ENCODE measurements around the gene ZPBP2. TPM values are rescaled to one million over a fixed set of nuclear protein-coding genes. Genes with fewer than 3 reads are reported as not detected.

Gene ZPBP2
- total RNA-seq, 1 experiment from 2014 or later = not detected

GRCh38 chr17:39834017-39834416 lies 34.0 kb upstream of the ZPBP2 start:
- no peak overlapping the region for H2BK15ac ChIP-seq (ENCODE audit: low read depth, low read length)
- H3K14ac ChIP-seq (ENCODE audit: insufficient read depth, low read length) = no peak overlapping the region
- no peak overlapping the region for H3K9ac ChIP-seq (ENCODE audit: extremely low read depth, insufficient read length, low read length)
- H2BK12ac ChIP-seq (ENCODE audit: insufficient read length, low read depth, low read length) = no peak overlapping the region
- no peaks in the 10 kb centered on the region for H3K27me3 ChIP-seq (ENCODE audit: insufficient read depth, low read length)
- H2AFZ ChIP-seq (ENCODE audit: low read length) = no peak overlapping the region
- no peaks in the 10 kb centered on the region for H3K23me2 ChIP-seq (ENCODE audit: insufficient read length, low read depth, low read length, poor library complexity, severe bottlenecking)
- no peak overlapping the region for H3K27ac ChIP-seq (ENCODE audit: insufficient read length, low read depth, low read length)
- H4K91ac ChIP-seq (ENCODE audit: insufficient read length, low read depth, low read length) = no peak overlapping the region
- Mint-ChIP-seq H3K9me3 (peaks cover 8 to 12% of the 10 kb centered on the region in 2 experiments; a peak in 4 of 5 replicates), H3K27me3 (ENCODE audit: low read depth) (peaks cover 5% of the 10 kb centered on the region), H3K4me3 (no peak overlapping the region), H3K4me1 (no peaks in the 10 kb centered on the region), H3K27ac (no peak overlapping the region), H3K36me3 (ENCODE audit: insufficient read depth in 1 of 3, low read depth in 3 of 3) (no peaks in the 10 kb centered on the region)
- no peak overlapping the region for H3K4me2 ChIP-seq (ENCODE audit: insufficient read depth, insufficient read length, low read length)
- no peak overlapping the region for H3K56ac ChIP-seq (ENCODE audit: insufficient read length, low read depth, low read length)
- no peak overlapping the region for H3T11ph ChIP-seq (ENCODE audit: low read length)
- no peaks in the 10 kb centered on the region for H3K79me1 ChIP-seq (ENCODE audit: insufficient read depth, low read depth, low read length, poor library complexity, severe bottlenecking)
- no peak for TF ChIP-seq CTCF (conservative IDR thresholded peaks at IDR 0.05)
- no peak overlapping the region for H2BK5ac ChIP-seq (ENCODE audit: insufficient read length, low read length)
- H2BK120ac ChIP-seq (ENCODE audit: low read depth, low read length, poor library complexity, severe bottlenecking) = no peak overlapping the region
- no peaks in the 10 kb centered on the region for H3K4me1 ChIP-seq (ENCODE audit: insufficient read depth, low read length)
- H3K9me3 ChIP-seq (ENCODE audit: control insufficient read depth, low read depth, low read length) = no peaks in the 10 kb centered on the region
- no peak overlapping the region for H4K5ac ChIP-seq (ENCODE audit: insufficient read length, low read depth, low read length)
- no peak overlapping the region for H2BK20ac ChIP-seq (ENCODE audit: low read depth, low read length, poor library complexity, severe bottlenecking)
- no peak overlapping the region for H2AK5ac ChIP-seq (ENCODE audit: insufficient read length, low read length)
- no peaks in the 10 kb centered on the region for H3K79me2 ChIP-seq (ENCODE audit: insufficient read depth, low read length)
- no peak overlapping the region for H3K18ac ChIP-seq (ENCODE audit: insufficient read length, low read depth, low read length)
- no peaks in the 10 kb centered on the region for H4K20me1 ChIP-seq (ENCODE audit: control insufficient read depth, insufficient read depth, insufficient read length)
- H3K4ac ChIP-seq (ENCODE audit: low read depth, low read length) = no peak overlapping the region
- no peak overlapping the region for H4K8ac ChIP-seq (replicated peaks; ENCODE audit: insufficient read length, low read depth, low read length)
- H3K23ac ChIP-seq (ENCODE audit: insufficient read length, low read depth, low read length) = no peak overlapping the region
- no peak for DNase-seq

Measured in H9 (cell line).